Measurements from ENCODE around the gene PRKCA. TPM values are rescaled to one million over a fixed set of nuclear protein-coding genes. Genes with fewer than 3 reads are reported as not detected.
A peak's percentile ranks its signal among the peaks of the same experiment; 100 is the strongest.

The PRKCA gene
- total and polyA plus RNA-seq, 2 of the 13 experiments (the other 11 are each of a cell fraction or from before 2014, with no cell fraction given) = 18.5 to 21.5 TPM

- no peak for TF ChIP-seq FOXP1 (IDR thresholded peaks at IDR 0.05)
- TF ChIP-seq FOXP1 (CRISPR knock-in tag; IDR thresholded peaks at IDR 0.05) = 0 out of 2 replicates have a peak, but pooled peaks have one; percentile 5
- no peak for TF ChIP-seq XBP1 (CRISPR knock-in tag; IDR thresholded peaks at IDR 0.05)
- no peak for TF ChIP-seq NFIC (IDR thresholded peaks at IDR 0.05; ENCODE audit: low read length)
- no peak for TF ChIP-seq JUND (CRISPR knock-in tag; IDR thresholded peaks at IDR 0.05)
- no peak for TF ChIP-seq RFX1 (IDR thresholded peaks at IDR 0.05)
- TF ChIP-seq ZIK1 (CRISPR knock-in tag; IDR thresholded peaks at IDR 0.05; ENCODE audit: borderline replicate concordance, low read depth) = no peak
- TF ChIP-seq CEBPG (CRISPR knock-in tag; IDR thresholded peaks at IDR 0.05) = peak; percentile 83
- TF ChIP-seq HOXA3 (CRISPR knock-in tag; IDR thresholded peaks at IDR 0.05) = no peak
- TF ChIP-seq MIER2 (CRISPR knock-in tag; IDR thresholded peaks at IDR 0.05) = 0 out of 2 replicates have a peak, but pooled peaks have one; percentile 15
- no peak for TF ChIP-seq FOXA1 (IDR thresholded peaks at IDR 0.05)
- peak; percentile 60 for TF ChIP-seq FOXA1 (CRISPR knock-in tag; IDR thresholded peaks at IDR 0.05)
- no peak for TF ChIP-seq ZNF709 (CRISPR knock-in tag; IDR thresholded peaks at IDR 0.05)
- TF ChIP-seq CC2D1A (CRISPR knock-in tag; IDR thresholded peaks at IDR 0.05) = no peak
- TF ChIP-seq PITX1 (CRISPR knock-in tag; IDR thresholded peaks at IDR 0.05) = no peak
- TF ChIP-seq ZKSCAN1 (IDR thresholded peaks at IDR 0.05; ENCODE audit: low read length) = no peak
- TF ChIP-seq FOSL1 (CRISPR knock-in tag; IDR thresholded peaks at IDR 0.05; ENCODE audit: borderline replicate concordance) = peak; percentile 69; the same call in 1 of the 2 replicates
- no peak for TF ChIP-seq ZBTB34 (CRISPR knock-in tag; IDR thresholded peaks at IDR 0.05)
- TF ChIP-seq ZBTB2 (CRISPR knock-in tag; IDR thresholded peaks at IDR 0.05; ENCODE audit: low read depth) = no peak
- TF ChIP-seq SIX4 (CRISPR knock-in tag; IDR thresholded peaks at IDR 0.05) = no peak
- TF ChIP-seq MBNL3 (CRISPR knock-in tag; conservative IDR thresholded peaks at IDR 0.05) = no peak
- TF ChIP-seq BRCA1 (CRISPR knock-in tag; IDR thresholded peaks at IDR 0.05) = no peak
- peak; percentile 65; the same call in 1 of the 2 replicates for TF ChIP-seq POGZ (CRISPR knock-in tag; IDR thresholded peaks at IDR 0.05)
- no peak for TF ChIP-seq ZNF264 (CRISPR knock-in tag; IDR thresholded peaks at IDR 0.05)
- TF ChIP-seq ETV6 (CRISPR knock-in tag; conservative IDR thresholded peaks at IDR 0.05) = no peak
- no peak for TF ChIP-seq NFRKB (IDR thresholded peaks at IDR 0.05)
- TF ChIP-seq RFXAP (CRISPR knock-in tag; IDR thresholded peaks at IDR 0.05; ENCODE audit: borderline replicate concordance) = no peak
- TF ChIP-seq TFDP1 (CRISPR knock-in tag; IDR thresholded peaks at IDR 0.05; ENCODE audit: borderline replicate concordance) = no peak
- peak; percentile 58; the same call in 1 of the 2 replicates for TF ChIP-seq GATAD2A (CRISPR knock-in tag; IDR thresholded peaks at IDR 0.05)
- 0 out of 2 replicates have a peak, but pooled peaks have one; percentile 12 for TF ChIP-seq ZGPAT (CRISPR knock-in tag; IDR thresholded peaks at IDR 0.05)
- no peak for TF ChIP-seq ZFAT (CRISPR knock-in tag; conservative IDR thresholded peaks at IDR 0.05)
- no peak for TF ChIP-seq ZNF460 (CRISPR knock-in tag; IDR thresholded peaks at IDR 0.05; ENCODE audit: borderline replicate concordance)
These were observed 41.2 kb downstream of the PRKCA start (continued) for GRCh38 chr17:66343531-66344078.

Data from HepG2 (cell line).